GM12891 (cell line): Measurements from ENCODE around the gene PTCSC3.
"Not testable (repeated sequence)": the region's sequence is repeated elsewhere in the genome, so short reads cannot be mapped to it uniquely, and the experiment has no call there.

ENCODE experiments used
- DNase-seq: peaks from one replicate; pipeline ENCODE4 v3.0.0; 2011; ENCODE audit warnings: low spot score; ENCODE audit not compliant: insufficient read length
- FAIRE-seq: peaks from 2 replicates; lab custom pipeline; 2011; peaks lifted over from hg19 to GRCh38; lab: Jason Lieb, UNC
- PAX5 ChIP-seq: IDR thresholded peaks from 2 replicates; pipeline ENCODE4 v1.6.1; 2011; ENCODE audit warnings: low read length, moderate library complexity, mild to moderate bottlenecking; ENCODE audit not compliant: insufficient read depth, severe bottlenecking
- POLR2A ChIP-seq: IDR thresholded peaks from 2 replicates; pipeline ENCODE4 v1.6.1; 2011; ENCODE audit warnings: low read depth, low read length, control low read depth
- POLR2AphosphoS5 ChIP-seq: IDR thresholded peaks from 2 replicates; pipeline ENCODE4 v1.6.1; 2011; ENCODE audit warnings: low read depth, low read length, control low read depth
- POU2F2 ChIP-seq: IDR thresholded peaks from 2 replicates; pipeline ENCODE4 v1.6.1; 2011; ENCODE audit warnings: low read depth, mild to moderate bottlenecking, control low read depth, low read length, moderate library complexity
- SPI1 ChIP-seq: IDR thresholded peaks from 2 replicates; pipeline ENCODE4 v1.6.1; 2011; ENCODE audit warnings: low read depth, low read length, control low read depth
- TAF1 ChIP-seq: IDR thresholded peaks from 2 replicates; pipeline ENCODE4 v1.6.1; 2011; ENCODE audit warnings: low read depth, low read length, control low read depth

The PTCSC3 gene

GRCh38 chr14:36130186-36130585, 46.3 kb downstream of the PTCSC3 start:
- FAIRE-seq (no peak), DNase-seq (no peak)

GRCh38 chr14:36129181-36129580, 47.3 kb downstream of the PTCSC3 start:
- no peak for DNase-seq
- no peak for TF ChIP-seq SPI1
- no peak for TF ChIP-seq TAF1
- TF ChIP-seq PAX5, result no peak
- TF ChIP-seq POLR2AphosphoS5, result no peak
- TF ChIP-seq POLR2A, result no peak
- TF ChIP-seq POU2F2, result no peak
- no peak for FAIRE-seq

More at GRCh38 chr14:36130186-36130585, 46.3 kb downstream of the PTCSC3 start:
- TF ChIP-seq POLR2A (no peak), SPI1 (no peak), POU2F2 (no peak), PAX5 (no peak), TAF1 (no peak), POLR2AphosphoS5 (no peak)

GRCh38 chr14:36113341-36113740, 63.2 kb downstream of the PTCSC3 start:
- FAIRE-seq, result no peak
- TF ChIP-seq POLR2AphosphoS5 (no peak), TAF1 (no peak)
- no peak for DNase-seq

GRCh38 chr14:36111822-36112583, 64.5 kb downstream of the PTCSC3 start:
- TF ChIP-seq PAX5, result no peak
- TF ChIP-seq SPI1, result no peak
- no peak for TF ChIP-seq POLR2A
- TF ChIP-seq POLR2AphosphoS5, result no peak
- no peak for TF ChIP-seq TAF1

GRCh38 chr14:36105401-36105800, 71.1 kb downstream of the PTCSC3 start:
- no peak for DNase-seq
- FAIRE-seq, result no peak
- TF ChIP-seq POU2F2 (no peak), SPI1 (no peak), POLR2AphosphoS5 (no peak), POLR2A (no peak), PAX5 (no peak), TAF1 (no peak)

More at GRCh38 chr14:36111822-36112583, 64.5 kb downstream of the PTCSC3 start:
- no peak for FAIRE-seq
- no peak for DNase-seq

- DNase-seq, FAIRE-seq: not testable (repeated sequence)
Observed at GRCh38 chr14:36104258-36104657, 72.3 kb downstream of the PTCSC3 start.

GRCh38 chr14:36099619-36100018, 76.9 kb downstream of the PTCSC3 start:
- TF ChIP-seq POLR2A (no peak), POU2F2 (no peak), PAX5 (no peak), POLR2AphosphoS5 (no peak), TAF1 (no peak), SPI1 (no peak)
- DNase-seq, result no peak

GRCh38 chr14:36097356-36097755, 79.2 kb downstream of the PTCSC3 start:
- FAIRE-seq (no peak), DNase-seq (no peak)

More at GRCh38 chr14:36099619-36100018, 76.9 kb downstream of the PTCSC3 start:
- FAIRE-seq, result no peak

GRCh38 chr14:36096090-36096489, 80.4 kb downstream of the PTCSC3 start:
- FAIRE-seq (no peak), DNase-seq (no peak)
- TF ChIP-seq POLR2A (no peak), POU2F2 (no peak), PAX5 (no peak), SPI1 (no peak), POLR2AphosphoS5 (no peak), TAF1 (no peak)

More at GRCh38 chr14:36097356-36097755, 79.2 kb downstream of the PTCSC3 start:
- TF ChIP-seq POU2F2 (no peak), POLR2AphosphoS5 (no peak), SPI1 (no peak), TAF1 (no peak), PAX5 (no peak), POLR2A (no peak)

GRCh38 chr14:36094963-36095362, 81.6 kb downstream of the PTCSC3 start:
- DNase-seq, result no peak
- no peak for FAIRE-seq
- TF ChIP-seq SPI1, result no peak
- TF ChIP-seq TAF1, result no peak
- TF ChIP-seq POLR2A, result no peak
- no peak for TF ChIP-seq PAX5
- TF ChIP-seq POLR2AphosphoS5, result no peak
- TF ChIP-seq POU2F2, result no peak
